CD14-positive monocyte (primary cell): ENCODE data around the gene MDH2. TPM values are rescaled to one million over a fixed set of nuclear protein-coding genes. Genes with fewer than 3 reads are reported as not detected.

ENCODE experiments used
- DNase-seq, 3 donors: peaks; one replicate each; pipeline ENCODE4 v3.0.0-alpha.2; 2011 to 2022
- H2AFZ ChIP-seq: 2 replicates; pipeline ENCODE4 v1.6.0; 2012; ENCODE audit warnings: mild to moderate bottlenecking, low read depth, low read length, inconsistent platforms; ENCODE audit not compliant: insufficient read depth, poor library complexity, severe bottlenecking
- H3K27ac ChIP-seq, 2 donors: 1 replicate in 1 of 2; 2 replicates in 1 of 2; pipeline ENCODE4 v1.5.1; 2012 to 2013; ENCODE audit warnings: low read length in 2 of 2, control low read depth in 1 of 2, inconsistent platforms in 1 of 2, low read depth in 1 of 2, mild to moderate bottlenecking in 1 of 2
- H3K27me3 ChIP-seq, 2 donors: one replicate each; pipeline versions ENCODE4 v1.6.0 to v1.6.1; 2011 to 2013; ENCODE audit warnings: low read length in 2 of 2; ENCODE audit not compliant: control insufficient read depth in 2 of 2, insufficient read depth in 2 of 2
- H3K36me3 ChIP-seq, 2 donors: replicated peaks in 1 of 2; 1 replicate in 1 of 2; 2 replicates in 1 of 2; pipeline versions ENCODE4 v1.5.1 to v1.6.1; 2012 to 2013; ENCODE audit warnings: low read length in 2 of 2, control low read depth in 1 of 2, inconsistent platforms in 1 of 2, mild to moderate bottlenecking in 1 of 2; ENCODE audit not compliant: insufficient read depth in 2 of 2, control insufficient read depth in 1 of 2
- H3K4me1 ChIP-seq, 2 donors: 1 replicate in 1 of 2; 2 replicates in 1 of 2; pipeline versions ENCODE4 v1.5.1 to v1.6.1; 2012 to 2013; ENCODE audit warnings: low read length in 2 of 2, control low read depth in 1 of 2, inconsistent platforms in 1 of 2, mild to moderate bottlenecking in 1 of 2, moderate library complexity in 1 of 2; ENCODE audit not compliant: insufficient read depth in 2 of 2, control insufficient read depth in 1 of 2
- H3K4me2 ChIP-seq: replicated peaks from 2 replicates; pipeline ENCODE3; 2012; ENCODE audit warnings: low read length, moderate library complexity, mild to moderate bottlenecking; ENCODE audit not compliant: poor library complexity, severe bottlenecking; ENCODE audit errors: extremely low read depth
- H3K4me3 ChIP-seq, 3 experiments: fragments of 200-600 bp in 1 of 3; sonication (generic) in 1 of 3; replicated peaks in 1 of 3; 1 replicate in 2 of 3; 2 replicates in 1 of 3; pipeline ENCODE4 v1.5.1; 2011 to 2013; ENCODE audit warnings: low read length in 3 of 3, mild to moderate bottlenecking in 3 of 3, control low read depth in 2 of 3, low read depth in 2 of 3, inconsistent platforms in 1 of 3, moderate library complexity in 1 of 3
- H3K79me2 ChIP-seq: 2 replicates; pipeline ENCODE4 v1.6.0; 2012; ENCODE audit warnings: mild to moderate bottlenecking, control low read depth, inconsistent platforms, low read length, moderate library complexity; ENCODE audit not compliant: insufficient read depth
- H3K9ac ChIP-seq: 2 replicates; pipeline ENCODE4 v1.6.0; 2017; ENCODE audit warnings: low read length, mild to moderate bottlenecking; ENCODE audit not compliant: insufficient read depth, poor library complexity, severe bottlenecking
- H3K9me3 ChIP-seq, 2 donors: replicated peaks in 1 of 2; 1 replicate in 1 of 2; 2 replicates in 1 of 2; pipeline versions ENCODE4 v1.5.1 to v1.6.1; 2012 to 2013; ENCODE audit warnings: low read length in 2 of 2, control low read depth in 1 of 2; ENCODE audit not compliant: control insufficient read depth in 1 of 2, insufficient read depth in 1 of 2
- H4K20me1 ChIP-seq: 2 replicates; pipeline ENCODE4 v1.6.0; 2012; ENCODE audit warnings: mild to moderate bottlenecking, low read length, control low read depth, moderate library complexity; ENCODE audit not compliant: insufficient read depth
- H3K27ac Mint-ChIP-seq, 7 donors: one replicate each; pipeline ENCODE4 v1.8.0; 2020; ENCODE audit warnings: mild to moderate bottlenecking in 7 of 7, mixed read lengths in 7 of 7, moderate library complexity in 6 of 7, inconsistent platforms in 2 of 7
- H3K27me3 Mint-ChIP-seq, 3 donors: one replicate each; pipeline ENCODE4 v1.8.0; 2021 to 2022; ENCODE audit warnings: low read depth in 3 of 3, mild to moderate bottlenecking in 3 of 3, mixed read lengths in 3 of 3, moderate library complexity in 3 of 3, inconsistent platforms in 1 of 3
- H3K36me3 Mint-ChIP-seq, 2 donors: one replicate each; pipeline ENCODE4 v1.8.0; 2020; ENCODE audit warnings: mixed read lengths in 2 of 2, inconsistent platforms in 1 of 2, mild to moderate bottlenecking in 1 of 2
- H3K4me1 Mint-ChIP-seq: one replicate; pipeline ENCODE4 v1.8.0; 2020; ENCODE audit warnings: mild to moderate bottlenecking, mixed read lengths
- H3K4me3 Mint-ChIP-seq, 2 donors: one replicate each; pipeline ENCODE4 v1.8.0; 2020; ENCODE audit warnings: mild to moderate bottlenecking in 2 of 2, mixed read lengths in 2 of 2, moderate library complexity in 1 of 2
- H3K9me3 Mint-ChIP-seq, 7 donors: one replicate each; pipeline ENCODE4 v1.8.0; 2020 to 2022; ENCODE audit warnings: mixed read lengths in 7 of 7, mild to moderate bottlenecking in 6 of 7, moderate library complexity in 6 of 7, inconsistent platforms in 2 of 7
- WGBS: methylation state at CpG from one replicate; pipeline ENCODE4 v1.1.5; 2013; ENCODE audit warnings: missing lambda C conversion rate; ENCODE audit not compliant: insufficient coverage; 5-methylcytosine and 5-hydroxymethylcytosine counted together
- intact Hi-C, 2 donors: fragments of 100-400 bp; cut with micrococcal nuclease; formaldehyde crosslinking; loops; one replicate each; pipeline versions ENCODE4 v1.15.0 to v1.15.1; 2023
- polyA plus RNA-seq, 3 donors: library from polyadenylated mRNA; depleted of rRNA in 1 of 3; unstranded in 2 of 3; stranded (reverse) in 1 of 3; fragments of 300-500 nt in 2 of 3; fragments of >200 nt in 1 of 3; fragmentation: Illumina TruSeq in 2 of 3; gene quantifications; 1 replicate in 2 of 3; 2 replicates in 1 of 3; pipeline ENCODE4 v1.2.3, GENCODE V29; 2012 to 2021
- TF ChIP-seq, protein P1 (sequence below): fragments of 200-600 bp; IDR thresholded peaks from one replicate; pipeline ENCODE4 v1.8.0; 2022; ENCODE audit warnings: antibody characterized with exemption, mild to moderate bottlenecking

The MDH2 gene
- polyA plus RNA-seq, 3 donors = 75.2 to 162 (median 129) TPM

DNA sequence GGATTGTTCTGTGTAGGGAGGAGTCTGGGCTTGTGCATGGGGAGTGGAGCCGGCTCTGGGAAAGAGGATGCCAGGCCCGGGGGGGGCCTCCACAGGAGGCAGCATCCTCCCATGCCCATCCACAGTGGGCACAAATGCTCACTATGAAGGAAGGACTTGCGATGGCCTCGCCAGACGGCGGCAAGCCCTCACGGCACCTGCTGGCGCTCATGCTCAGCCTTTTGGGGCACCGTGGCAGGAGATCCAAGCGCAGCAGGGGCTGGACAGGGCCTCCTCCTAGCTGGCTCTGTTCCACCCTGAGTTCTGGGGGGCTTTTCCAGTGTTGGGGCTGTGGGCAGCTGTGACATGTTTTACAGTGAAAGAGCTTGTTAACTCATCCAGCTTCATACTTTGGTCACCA, 15.2 kb downstream of the MDH2 start:
- peaks cover 89 to 97% of the 10 kb centered on the region in 2 donors for H3K36me3 ChIP-seq
- TF ChIP-seq, protein P1, sequence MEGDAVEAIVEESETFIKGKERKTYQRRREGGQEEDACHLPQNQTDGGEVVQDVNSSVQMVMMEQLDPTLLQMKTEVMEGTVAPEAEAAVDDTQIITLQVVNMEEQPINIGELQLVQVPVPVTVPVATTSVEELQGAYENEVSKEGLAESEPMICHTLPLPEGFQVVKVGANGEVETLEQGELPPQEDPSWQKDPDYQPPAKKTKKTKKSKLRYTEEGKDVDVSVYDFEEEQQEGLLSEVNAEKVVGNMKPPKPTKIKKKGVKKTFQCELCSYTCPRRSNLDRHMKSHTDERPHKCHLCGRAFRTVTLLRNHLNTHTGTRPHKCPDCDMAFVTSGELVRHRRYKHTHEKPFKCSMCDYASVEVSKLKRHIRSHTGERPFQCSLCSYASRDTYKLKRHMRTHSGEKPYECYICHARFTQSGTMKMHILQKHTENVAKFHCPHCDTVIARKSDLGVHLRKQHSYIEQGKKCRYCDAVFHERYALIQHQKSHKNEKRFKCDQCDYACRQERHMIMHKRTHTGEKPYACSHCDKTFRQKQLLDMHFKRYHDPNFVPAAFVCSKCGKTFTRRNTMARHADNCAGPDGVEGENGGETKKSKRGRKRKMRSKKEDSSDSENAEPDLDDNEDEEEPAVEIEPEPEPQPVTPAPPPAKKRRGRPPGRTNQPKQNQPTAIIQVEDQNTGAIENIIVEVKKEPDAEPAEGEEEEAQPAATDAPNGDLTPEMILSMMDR = no peak
- H3K4me1 ChIP-seq = no peaks in the 10 kb centered on the region
- H3K4me3 ChIP-seq = no peak overlapping the region
- peaks cover 0 to 2% (median 0%) of the 10 kb centered on the region in 3 donors for H3K27me3 Mint-ChIP-seq
- no peaks in the 10 kb centered on the region for H3K9me3 ChIP-seq
- H3K27me3 ChIP-seq = no peaks in the 10 kb centered on the region
- no peaks in the 10 kb centered on the region for H3K9me3 Mint-ChIP-seq
- H2AFZ ChIP-seq = no peak overlapping the region
- H3K36me3 Mint-ChIP-seq = peaks cover 89 to 98% of the 10 kb centered on the region in 2 donors
- no peak for DNase-seq
- H3K9ac ChIP-seq = no peak overlapping the region
- intact Hi-C loops = no loop called here
- WGBS = 94% methylated on average over 7 of the region's 10 CpGs
- peaks cover 30% of the 10 kb centered on the region for H4K20me1 ChIP-seq
- H3K27ac Mint-ChIP-seq = peak overlapping the region in 1 of 7 donors; percentile 5
- H3K79me2 ChIP-seq = no peaks in the 10 kb centered on the region
- no peak overlapping the region for H3K4me3 Mint-ChIP-seq
- no peaks in the 10 kb centered on the region for H3K4me1 Mint-ChIP-seq
- peak overlapping the region in 1 of 2 donors; percentile 9 for H3K27ac ChIP-seq
- H3K4me2 ChIP-seq = no peak overlapping the region

DNA sequence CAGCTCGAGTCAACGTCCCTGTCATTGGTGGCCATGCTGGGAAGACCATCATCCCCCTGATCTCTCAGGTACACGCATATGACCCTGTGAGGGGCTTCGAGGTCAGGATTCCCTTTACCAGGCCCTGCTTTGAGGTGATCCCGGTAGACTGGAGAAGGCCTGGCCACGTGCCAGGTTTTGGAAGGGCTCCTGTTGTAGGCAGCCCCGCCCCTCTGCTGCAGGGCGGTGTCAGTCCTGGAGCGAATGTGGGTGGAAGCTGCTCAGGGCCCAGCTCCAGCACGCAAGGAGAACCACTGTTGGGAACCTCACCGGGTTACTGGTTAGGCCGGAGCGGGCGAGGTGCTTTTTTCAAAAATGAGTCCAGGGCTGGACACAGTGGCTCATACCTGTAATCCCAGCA, 15.6 kb downstream of the MDH2 start:
- Mint-ChIP-seq H3K27ac (no peak overlapping the region), H3K36me3 (peaks cover 86 to 94% of the 10 kb centered on the region in 2 donors), H3K4me1 (no peaks in the 10 kb centered on the region), H3K4me3 (no peak overlapping the region), H3K9me3 (no peaks in the 10 kb centered on the region), H3K27me3 (peaks cover 0 to 3% (median 0%) of the 10 kb centered on the region in 3 donors)
- Histone ChIP-seq H3K27ac (no peak overlapping the region), H3K9ac (no peak overlapping the region), H3K4me2 (no peak overlapping the region), H2AFZ (no peak overlapping the region), H3K4me1 (no peaks in the 10 kb centered on the region), H3K9me3 (no peaks in the 10 kb centered on the region), H3K4me3 (no peak overlapping the region), H3K27me3 (no peaks in the 10 kb centered on the region), H3K79me2 (no peaks in the 10 kb centered on the region), H4K20me1 (peaks cover 30% of the 10 kb centered on the region), H3K36me3 (peaks cover 84 to 93% of the 10 kb centered on the region in 2 donors)
- TF ChIP-seq, protein P1 = no peak
- DNase-seq = no peak
- 98% methylated on average over 14 of the region's 14 CpGs for WGBS
- intact Hi-C loops = no loop called here
